HepG2 (cell line): ENCODE results near the gene TOX4. TPM values are rescaled to one million over a fixed set of nuclear protein-coding genes. Genes with fewer than 3 reads are reported as not detected.

ENCODE experiments used
- ARNTL ChIP-seq: sonication (generic); formaldehyde crosslinking; IDR thresholded peaks from 2 replicates; pipeline ENCODE4 v1.4.0; 2020; ENCODE audit warnings: mild to moderate bottlenecking, missing genetic modification reagents
- GATA4 ChIP-seq: sonication (generic); IDR thresholded peaks from 2 replicates; pipeline ENCODE4 v1.6.1; 2016; ENCODE audit warnings: antibody characterized with exemption, low read depth, borderline replicate concordance
- GATAD2A ChIP-seq: IDR thresholded peaks from 2 replicates; pipeline ENCODE4 v1.6.1; 2016
- GMEB1 ChIP-seq: sonication (generic); formaldehyde crosslinking; IDR thresholded peaks from 2 replicates; pipeline ENCODE4 v1.5.1; 2020; ENCODE audit warnings: missing genetic modification reagents, mild to moderate bottlenecking, borderline replicate concordance
- IKZF5 ChIP-seq: IDR thresholded peaks from 2 replicates; pipeline ENCODE4 v1.6.1; 2018; ENCODE audit warnings: missing genetic modification reagents, mild to moderate bottlenecking, missing compliant biosample characterization
- MYC ChIP-seq: sonication (generic); formaldehyde crosslinking; IDR thresholded peaks from 2 replicates; pipeline ENCODE4 v1.9.0; 2021; ENCODE audit warnings: missing genetic modification reagents, borderline replicate concordance
- RELA ChIP-seq: sonication (generic); formaldehyde crosslinking; IDR thresholded peaks from 2 replicates; pipeline ENCODE4 v1.4.0; 2020; ENCODE audit warnings: missing genetic modification reagents
- SMYD3 ChIP-seq: sonication (generic); formaldehyde crosslinking; IDR thresholded peaks from 2 replicates; pipeline ENCODE4 v1.8.1; 2023; ENCODE audit warnings: mild to moderate bottlenecking, missing genetic modification reagents
- TCF7L2 ChIP-seq: IDR thresholded peaks from 2 replicates; pipeline ENCODE4 v1.6.1; 2011; ENCODE audit warnings: mild to moderate bottlenecking, low read depth, low read length, moderate library complexity
- TEAD2 ChIP-seq: sonication (generic); formaldehyde crosslinking; IDR thresholded peaks from 2 replicates; pipeline ENCODE4 v1.9.0; 2021; ENCODE audit warnings: missing genetic modification reagents
- U2AF2 ChIP-seq: fragments of 200-400 bp; formaldehyde crosslinking; IDR thresholded peaks from 2 replicates; pipeline ENCODE4 v1.6.1; 2017; ENCODE audit warnings: low read depth, mild to moderate bottlenecking, low read length
- ZMAT5 ChIP-seq: sonication (generic); formaldehyde crosslinking; IDR thresholded peaks from 2 replicates; pipeline ENCODE4 v1.5.0; 2020; ENCODE audit warnings: mild to moderate bottlenecking, low read depth, missing genetic modification reagents, borderline replicate concordance
- ZNF18 ChIP-seq: sonication (generic); formaldehyde crosslinking; IDR thresholded peaks from 2 replicates; pipeline ENCODE4 v1.8.0; 2022; ENCODE audit warnings: mild to moderate bottlenecking, missing genetic modification reagents; ENCODE audit not compliant: insufficient replicate concordance
- ZNF3 ChIP-seq: IDR thresholded peaks from 2 replicates; pipeline ENCODE4 v1.7.0; 2017; ENCODE audit warnings: inconsistent platforms
- ZNF33B ChIP-seq: sonication (generic); formaldehyde crosslinking; IDR thresholded peaks from 2 replicates; pipeline ENCODE4 v1.5.1; 2020; ENCODE audit warnings: mild to moderate bottlenecking, missing genetic modification reagents
- ZNF567 ChIP-seq: sonication (generic); formaldehyde crosslinking; IDR thresholded peaks from 2 replicates; pipeline ENCODE4 v1.8.1; 2023; ENCODE audit warnings: mild to moderate bottlenecking, missing genetic modification reagents, borderline replicate concordance
- ZNF713 ChIP-seq: sonication (generic); formaldehyde crosslinking; IDR thresholded peaks from 2 replicates; pipeline ENCODE4 v1.4.0; 2020; ENCODE audit warnings: mild to moderate bottlenecking, missing genetic modification reagents
- ZNF777 ChIP-seq: sonication (generic); formaldehyde crosslinking; IDR thresholded peaks from 2 replicates; pipeline ENCODE4 v1.4.0; 2020; ENCODE audit warnings: missing genetic modification reagents
- ZNF784 ChIP-seq: sonication (generic); formaldehyde crosslinking; IDR thresholded peaks from 2 replicates; pipeline ENCODE4 v1.5.1; 2020; ENCODE audit warnings: missing genetic modification reagents, mild to moderate bottlenecking, borderline replicate concordance
- ZSCAN30 ChIP-seq: sonication (generic); formaldehyde crosslinking; IDR thresholded peaks from 2 replicates; pipeline ENCODE4 v1.5.0; 2020; ENCODE audit warnings: mild to moderate bottlenecking, missing genetic modification reagents
- ZXDC ChIP-seq: sonication (generic); formaldehyde crosslinking; IDR thresholded peaks from 2 replicates; pipeline ENCODE4 v1.5.0; 2020; ENCODE audit warnings: mild to moderate bottlenecking, missing genetic modification reagents
- polyA plus RNA-seq, 8 experiments: library from polyadenylated mRNA; depleted of rRNA in 3 of 8; stranded (reverse) in 7 of 8; unstranded in 1 of 8; fragments of >200 nt; fragmentation: Illumina TruSeq in 4 of 8; extraction: Trizol in 4 of 8; gene quantifications; 2 replicates each; pipeline versions ENCODE4 v1.2.1 to v1.2.3, GENCODE V29; 2011 to 2016; ENCODE audit warnings: low read depth in 4 of 8, missing spikeins in 1 of 8, mixed read lengths in 1 of 8; ENCODE audit not compliant: insufficient read depth in 1 of 8
- total RNA-seq, 5 experiments: library from RNA; depleted of rRNA; stranded (reverse); fragments of >200 nt; fragmentation: Illumina TruSeq; extraction: Trizol; gene quantifications; 2 replicates each; pipeline ENCODE4 v1.2.3, GENCODE V29; 2016; ENCODE audit warnings: low read depth in 1 of 5

Gene TOX4
- total and polyA plus RNA-seq, 2 of the 13 experiments (the other 11 are each of a cell fraction or from before 2014, with no cell fraction given) = 71.8 to 163 TPM

GRCh38 chr14:21437063-21437901 lies 39.7 kb upstream of the TOX4 start (continued):
- TF ChIP-seq GMEB1 (CRISPR knock-in tag) (peak; percentile 94), TCF7L2 (no peak), U2AF2 (peak; percentile 68; the same call in 1 of the 2 replicates), ARNTL (CRISPR knock-in tag) (0 out of 2 replicates have a peak, but pooled peaks have one; percentile 41), ZNF3 (0 out of 2 replicates have a peak, but pooled peaks have one; percentile 2), ZXDC (CRISPR knock-in tag) (no peak; the same call in 1 of the 2 replicates), IKZF5 (peak; percentile 92), ZMAT5 (CRISPR knock-in tag) (no peak), RELA (CRISPR knock-in tag) (no peak), GATA4 (no peak), TEAD2 (CRISPR knock-in tag) (no peak), MYC (CRISPR knock-in tag) (peak; percentile 84; the same call in 1 of the 2 replicates), ZNF777 (peak; percentile 67; the same call in 1 of the 2 replicates), ZNF713 (CRISPR knock-in tag) (peak; percentile 88; the same call in 1 of the 2 replicates), ZNF18 (CRISPR knock-in tag) (peak; percentile 89), ZNF567 (CRISPR knock-in tag) (peak; percentile 56), ZNF33B (CRISPR knock-in tag) (no peak), SMYD3 (no peak), GATAD2A (peak; percentile 78), ZSCAN30 (CRISPR knock-in tag) (no peak), ZNF784 (CRISPR knock-in tag) (peak; percentile 53; the same call in 1 of the 2 replicates)
